ENCODE measurements around the gene KCNK10. TPM values are rescaled to one million over a fixed set of nuclear protein-coding genes. Genes with fewer than 3 reads are reported as not detected.

KCNK10 gene
- polyA plus RNA-seq, 3 donors = 0.05 TPM; not detected in 2

GRCh38 chr14:88364710-88365413 lies 41.8 kb upstream of the KCNK10 start:
- Histone ChIP-seq H3K36me3 (replicated peaks in 1 of 2; ENCODE audit: control insufficient read depth in 1 of 2, insufficient read depth in 2 of 2, low read length in 2 of 2) (no peaks in the 10 kb centered on the region), H3K4me3 (replicated peaks in 1 of 3; ENCODE audit: low read depth in 2 of 3, low read length in 3 of 3) (no peak overlapping the region), H3K9me3 (replicated peaks in 1 of 2; ENCODE audit: control insufficient read depth in 1 of 2, insufficient read depth in 1 of 2, low read length in 2 of 2) (peaks cover 12% of the 10 kb centered on the region in 2 donors), H3K79me2 (ENCODE audit: insufficient read depth, low read length) (no peaks in the 10 kb centered on the region), H2AFZ (ENCODE audit: insufficient read depth, low read depth, low read length, poor library complexity, severe bottlenecking) (no peak overlapping the region), H3K4me1 (ENCODE audit: control insufficient read depth in 1 of 2, insufficient read depth in 2 of 2, low read length in 2 of 2) (no peaks in the 10 kb centered on the region), H3K27ac (ENCODE audit: low read depth in 1 of 2, low read length in 2 of 2) (no peak overlapping the region), H3K4me2 (replicated peaks; ENCODE audit: extremely low read depth, low read length, poor library complexity, severe bottlenecking) (no peak overlapping the region), H3K9ac (ENCODE audit: insufficient read depth, low read length, poor library complexity, severe bottlenecking) (no peak overlapping the region), H3K27me3 (ENCODE audit: control insufficient read depth in 2 of 2, insufficient read depth in 2 of 2, low read length in 2 of 2) (peaks cover 6 to 8% of the 10 kb centered on the region in 2 donors), H4K20me1 (ENCODE audit: insufficient read depth, low read length) (no peaks in the 10 kb centered on the region)
- no peak for TF ChIP-seq CTCF (IDR thresholded peaks at IDR 0.05)
- Mint-ChIP-seq H3K27me3 (ENCODE audit: low read depth in 3 of 3) (peaks cover 6 to 15% (median 7%) of the 10 kb centered on the region in 3 donors), H3K27ac (no peak overlapping the region), H3K9me3 (peaks cover 5 to 16% (median 14%) of the 10 kb centered on the region in 7 donors), H3K4me1 (no peaks in the 10 kb centered on the region), H3K4me3 (no peak overlapping the region), H3K36me3 (no peaks in the 10 kb centered on the region)
- no CpG with 5 or more reads among the region's 4 CpGs for WGBS (ENCODE audit: insufficient coverage)
- intact Hi-C loops (cut with micrococcal nuclease) = no loop called here
- no peak for DNase-seq

GRCh38 chr14:88363644-88364043 lies 40.6 kb upstream of the KCNK10 start:
- Histone ChIP-seq H3K9ac (ENCODE audit: insufficient read depth, low read length, poor library complexity, severe bottlenecking) (no peak overlapping the region), H3K27ac (ENCODE audit: low read depth in 1 of 2, low read length in 2 of 2) (no peak overlapping the region), H3K36me3 (replicated peaks in 1 of 2; ENCODE audit: control insufficient read depth in 1 of 2, insufficient read depth in 2 of 2, low read length in 2 of 2) (no peaks in the 10 kb centered on the region), H3K4me1 (ENCODE audit: control insufficient read depth in 1 of 2, insufficient read depth in 2 of 2, low read length in 2 of 2) (no peaks in the 10 kb centered on the region), H2AFZ (ENCODE audit: insufficient read depth, low read depth, low read length, poor library complexity, severe bottlenecking) (no peak overlapping the region), H3K9me3 (replicated peaks in 1 of 2; ENCODE audit: control insufficient read depth in 1 of 2, insufficient read depth in 1 of 2, low read length in 2 of 2) (peaks cover 13 to 17% of the 10 kb centered on the region in 2 donors), H3K4me3 (replicated peaks in 1 of 3; ENCODE audit: low read depth in 2 of 3, low read length in 3 of 3) (no peak overlapping the region), H3K79me2 (ENCODE audit: insufficient read depth, low read length) (no peaks in the 10 kb centered on the region), H3K27me3 (ENCODE audit: control insufficient read depth in 2 of 2, insufficient read depth in 2 of 2, low read length in 2 of 2) (peaks cover 4 to 8% of the 10 kb centered on the region in 2 donors), H3K4me2 (replicated peaks; ENCODE audit: extremely low read depth, low read length, poor library complexity, severe bottlenecking) (no peak overlapping the region), H4K20me1 (ENCODE audit: insufficient read depth, low read length) (no peaks in the 10 kb centered on the region)
- H3K4me3 Mint-ChIP-seq = no peak overlapping the region
- no peak for DNase-seq
- TF ChIP-seq CTCF (IDR thresholded peaks at IDR 0.05) = no peak
- peaks cover 5 to 23% (median 14%) of the 10 kb centered on the region in 7 donors for H3K9me3 Mint-ChIP-seq
- H3K4me1 Mint-ChIP-seq = no peaks in the 10 kb centered on the region
- WGBS (ENCODE audit: insufficient coverage) = 93% methylated on average over 4 of the region's 4 CpGs
- H3K36me3 Mint-ChIP-seq = no peaks in the 10 kb centered on the region
- H3K27ac Mint-ChIP-seq = no peak overlapping the region
- intact Hi-C loops (cut with micrococcal nuclease) = no loop called here
- H3K27me3 Mint-ChIP-seq (ENCODE audit: low read depth in 3 of 3) = peaks cover 6 to 9% (median 7%) of the 10 kb centered on the region in 3 donors

All from CD14-positive monocyte (primary cell).